Endothelial cell of umbilical vein (primary cell): ENCODE data around the gene PSG7.
"Not testable (repeated sequence)": the region's sequence is repeated elsewhere in the genome, so short reads cannot be mapped to it uniquely, and the experiment has no call there.

Experiments used
- FOS ChIP-seq: IDR thresholded peaks from 2 replicates; pipeline ENCODE4 v1.6.1; 2011; ENCODE audit warnings: mild to moderate bottlenecking, low read length, moderate library complexity, borderline replicate concordance; ENCODE audit not compliant: insufficient read depth
- MYC ChIP-seq: IDR thresholded peaks from one replicate; pipeline ENCODE4 v1.6.1; 2011; ENCODE audit warnings: mild to moderate bottlenecking, low read depth, low read length
- TF ChIP-seq, protein P1 (sequence below), 2 donors: IDR thresholded peaks; 1 replicate in 1 of 2; 2 replicates in 1 of 2; pipeline ENCODE4 v1.5.1; 2011; ENCODE audit warnings: low read length in 2 of 2, mild to moderate bottlenecking in 2 of 2, moderate library complexity in 2 of 2, control low read depth in 1 of 2, inconsistent platforms in 1 of 2, low read depth in 1 of 2; ENCODE audit not compliant: insufficient read depth in 1 of 2; ENCODE audit errors: extremely low read depth in 1 of 2

DNA sequence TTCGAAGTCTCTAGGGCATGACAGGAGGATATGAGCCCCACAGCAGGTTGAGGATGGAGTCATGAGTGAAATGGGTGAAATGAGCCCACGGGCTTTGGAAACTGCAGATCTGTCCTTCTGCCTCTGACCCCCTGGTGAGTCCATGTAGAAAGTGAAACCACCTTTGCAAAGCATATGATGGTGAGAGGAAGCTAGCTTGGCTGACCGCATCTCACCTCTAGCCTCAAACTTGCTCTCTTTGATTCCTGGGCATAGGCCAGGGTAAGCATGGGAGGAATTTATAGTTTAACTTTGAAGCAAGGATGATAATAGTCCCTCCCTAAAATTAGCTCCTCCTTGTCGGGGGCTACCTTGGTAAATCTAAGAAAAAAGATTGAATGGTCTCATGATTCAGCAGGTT is 15.1 kb upstream of the PSG7 start:
- TF ChIP-seq MYC, FOS: not testable (repeated sequence)
- TF ChIP-seq, protein P1, sequence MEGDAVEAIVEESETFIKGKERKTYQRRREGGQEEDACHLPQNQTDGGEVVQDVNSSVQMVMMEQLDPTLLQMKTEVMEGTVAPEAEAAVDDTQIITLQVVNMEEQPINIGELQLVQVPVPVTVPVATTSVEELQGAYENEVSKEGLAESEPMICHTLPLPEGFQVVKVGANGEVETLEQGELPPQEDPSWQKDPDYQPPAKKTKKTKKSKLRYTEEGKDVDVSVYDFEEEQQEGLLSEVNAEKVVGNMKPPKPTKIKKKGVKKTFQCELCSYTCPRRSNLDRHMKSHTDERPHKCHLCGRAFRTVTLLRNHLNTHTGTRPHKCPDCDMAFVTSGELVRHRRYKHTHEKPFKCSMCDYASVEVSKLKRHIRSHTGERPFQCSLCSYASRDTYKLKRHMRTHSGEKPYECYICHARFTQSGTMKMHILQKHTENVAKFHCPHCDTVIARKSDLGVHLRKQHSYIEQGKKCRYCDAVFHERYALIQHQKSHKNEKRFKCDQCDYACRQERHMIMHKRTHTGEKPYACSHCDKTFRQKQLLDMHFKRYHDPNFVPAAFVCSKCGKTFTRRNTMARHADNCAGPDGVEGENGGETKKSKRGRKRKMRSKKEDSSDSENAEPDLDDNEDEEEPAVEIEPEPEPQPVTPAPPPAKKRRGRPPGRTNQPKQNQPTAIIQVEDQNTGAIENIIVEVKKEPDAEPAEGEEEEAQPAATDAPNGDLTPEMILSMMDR (IDR thresholded peaks at IDR 0.05; ENCODE audit: extremely low read depth in 1 of 2, insufficient read depth in 1 of 2, low read depth in 1 of 2, low read length in 2 of 2), result not testable (repeated sequence)
